Left lung (tissue), 10 donors: ENCODE data around the gene SCO2. TPM values are rescaled to one million over a fixed set of nuclear protein-coding genes. Genes with fewer than 3 reads are reported as not detected.

Source experiments
- ATAC-seq: fragments of 200-7000 bp; cut with Tn5 transposase; one replicate; pipeline ENCODE4 v1.9.1; 2020; ENCODE audit warnings: moderate library complexity
- DNase-seq, 4 donors: peaks; one replicate each; pipeline ENCODE4 v3.0.0-alpha.2; 2013 to 2020
- H3K27ac ChIP-seq, 2 donors: fragments of 200-600 bp; sonication (generic) in 1 of 2; one replicate each; pipeline versions ENCODE4 v1.5.0 to v1.8.0; 2020 to 2021
- H3K27me3 ChIP-seq, 2 donors: fragments of 200-600 bp; sonication (generic) in 1 of 2; one replicate each; pipeline versions ENCODE4 v1.5.0 to v1.8.0; 2020 to 2021
- H3K36me3 ChIP-seq, 2 donors: fragments of 200-600 bp; sonication (generic) in 1 of 2; one replicate each; pipeline versions ENCODE4 v1.5.0 to v1.8.0; 2020 to 2021
- H3K4me1 ChIP-seq, 2 donors: fragments of 200-600 bp; one replicate each; pipeline ENCODE4 v1.8.0; 2021
- H3K4me3 ChIP-seq, 2 donors: fragments of 200-600 bp; sonication (generic) in 1 of 2; one replicate each; pipeline versions ENCODE4 v1.5.0 to v1.8.0; 2020 to 2021; ENCODE audit warnings: mild to moderate bottlenecking in 1 of 2
- H3K9me3 ChIP-seq, 2 donors: fragments of 200-600 bp; sonication (generic) in 1 of 2; one replicate each; pipeline versions ENCODE4 v1.5.0 to v1.8.0; 2020 to 2021
- intact Hi-C, 2 donors: fragments of 100-400 bp; cut with DNase I; formaldehyde crosslinking; loops; one replicate each; pipeline versions ENCODE4 v1.11.2 to v1.14.2; 2022
- polyA plus RNA-seq, 6 donors: library from polyadenylated mRNA; unstranded; fragments of 120-200 nt; gene quantifications; one replicate each; pipeline ENCODE4 v1.2.1, GENCODE V29; 2013; ENCODE audit not compliant: insufficient read length in 6 of 6
- total RNA-seq, 2 donors: library from RNA; stranded (reverse); fragmentation: NEBNext Ultra II Directional; extraction: Animal tissue kit (Norgen Biotek cat#: 25700); gene quantifications; one replicate each; pipeline ENCODE4 v1.2.1, GENCODE V29; 2021
- TF ChIP-seq, protein P1 (sequence below), 2 donors: fragments of 200-600 bp; sonication (generic) in 1 of 2; IDR thresholded peaks; one replicate each; pipeline versions ENCODE4 v1.5.0 to v1.8.0; 2021; ENCODE audit warnings: antibody characterized with exemption in 2 of 2
- donor health status: DM: no; HTN: yes; CAD: no.
- donor health status: DM: no; HTN: no; CAD: no.

SCO2 gene
- total and polyA plus RNA-seq, 8 donors: 1.1 to 3.3 (median 2.3) TPM; not detected in 1

- TF ChIP-seq, protein P1, sequence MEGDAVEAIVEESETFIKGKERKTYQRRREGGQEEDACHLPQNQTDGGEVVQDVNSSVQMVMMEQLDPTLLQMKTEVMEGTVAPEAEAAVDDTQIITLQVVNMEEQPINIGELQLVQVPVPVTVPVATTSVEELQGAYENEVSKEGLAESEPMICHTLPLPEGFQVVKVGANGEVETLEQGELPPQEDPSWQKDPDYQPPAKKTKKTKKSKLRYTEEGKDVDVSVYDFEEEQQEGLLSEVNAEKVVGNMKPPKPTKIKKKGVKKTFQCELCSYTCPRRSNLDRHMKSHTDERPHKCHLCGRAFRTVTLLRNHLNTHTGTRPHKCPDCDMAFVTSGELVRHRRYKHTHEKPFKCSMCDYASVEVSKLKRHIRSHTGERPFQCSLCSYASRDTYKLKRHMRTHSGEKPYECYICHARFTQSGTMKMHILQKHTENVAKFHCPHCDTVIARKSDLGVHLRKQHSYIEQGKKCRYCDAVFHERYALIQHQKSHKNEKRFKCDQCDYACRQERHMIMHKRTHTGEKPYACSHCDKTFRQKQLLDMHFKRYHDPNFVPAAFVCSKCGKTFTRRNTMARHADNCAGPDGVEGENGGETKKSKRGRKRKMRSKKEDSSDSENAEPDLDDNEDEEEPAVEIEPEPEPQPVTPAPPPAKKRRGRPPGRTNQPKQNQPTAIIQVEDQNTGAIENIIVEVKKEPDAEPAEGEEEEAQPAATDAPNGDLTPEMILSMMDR (IDR thresholded peaks at IDR 0.05): no peak
- ATAC-seq (no peak), DNase-seq (no peak)
- intact Hi-C loops: no loop called here
- Histone ChIP-seq H3K27ac (no peak overlapping the region), H3K27me3 (no peaks in the 10 kb centered on the region), H3K4me1 (no peaks in the 10 kb centered on the region), H3K9me3 (no peaks in the 10 kb centered on the region), H3K36me3 (peaks cover 0 to 74% of the 10 kb centered on the region in 2 donors), H3K4me3 (no peak overlapping the region)
These were observed 7.7 kb downstream of the SCO2 start for GRCh38 chr22:50517495-50518260.

GRCh38 chr22:50516891-50517290 is 8.5 kb downstream of the SCO2 start:
- Histone ChIP-seq H3K4me1 (peaks cover 0 to 6% of the 10 kb centered on the region in 2 donors), H3K9me3 (no peaks in the 10 kb centered on the region), H3K27ac (no peak overlapping the region), H3K36me3 (peaks cover 0 to 67% of the 10 kb centered on the region in 2 donors), H3K27me3 (no peaks in the 10 kb centered on the region), H3K4me3 (no peak overlapping the region)
- ATAC-seq (no peak), DNase-seq (no peak)
- intact Hi-C loops: no loop called here
- TF ChIP-seq, protein P1 (IDR thresholded peaks at IDR 0.05): no peak

GRCh38 chr22:50516068-50516467 is 9.3 kb downstream of the SCO2 start:
- H3K36me3 ChIP-seq: peaks cover 0 to 58% of the 10 kb centered on the region in 2 donors
- intact Hi-C loops: no loop called here
- TF ChIP-seq, protein P1 (IDR thresholded peaks at IDR 0.05): no peak
- H3K9me3 ChIP-seq: no peaks in the 10 kb centered on the region
- H3K4me3 ChIP-seq: no peak overlapping the region
- H3K27me3 ChIP-seq: no peaks in the 10 kb centered on the region
- DNase-seq (no peak), ATAC-seq (no peak)
- peaks cover 0 to 6% of the 10 kb centered on the region in 2 donors for H3K4me1 ChIP-seq
- no peak overlapping the region for H3K27ac ChIP-seq

GRCh38 chr22:50513175-50513574 is 12.2 kb downstream of the SCO2 start:
- TF ChIP-seq, protein P1 (IDR thresholded peaks at IDR 0.05): no peak
- peaks cover 0 to 29% of the 10 kb centered on the region in 2 donors for H3K36me3 ChIP-seq

DNA sequence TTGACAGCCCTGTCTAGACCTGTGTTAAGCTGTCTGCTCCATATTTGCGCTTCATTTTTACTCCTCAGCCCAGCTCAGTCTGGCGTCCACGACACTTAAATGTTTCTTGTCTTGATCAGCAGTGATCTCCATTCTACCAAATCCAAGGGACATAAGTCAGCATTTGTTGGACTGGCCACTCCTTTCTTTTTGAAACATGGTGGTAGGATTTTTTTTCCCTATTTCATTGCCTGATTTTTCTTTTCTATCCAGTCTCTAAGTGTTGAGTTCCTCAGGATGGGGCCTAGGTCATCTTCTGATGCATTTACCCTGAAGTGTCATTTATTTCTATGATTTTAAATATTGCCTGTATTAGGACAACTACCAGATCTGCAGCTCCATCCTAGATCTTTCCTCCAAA is 16.5 kb downstream of the SCO2 start:
- TF ChIP-seq, protein P1 (IDR thresholded peaks at IDR 0.05): no peak
- Histone ChIP-seq H3K36me3 (peaks cover 0 to 20% of the 10 kb centered on the region in 2 donors), H3K4me3 (peak overlapping the region; percentile 72 to 78), H3K27ac (peak overlapping the region; percentile 82 to 90), H3K9me3 (no peaks in the 10 kb centered on the region), H3K4me1 (peaks cover 17 to 36% of the 10 kb centered on the region in 2 donors), H3K27me3 (no peaks in the 10 kb centered on the region)
- ATAC-seq (no peak), DNase-seq (no peak)
- intact Hi-C loops: loop anchor here in 1 of 2 donors (10.0 kb wide), 1 partner anchor 86 kb away; no protein-coding TSS in a partner anchor

More at GRCh38 chr22:50513175-50513574, 12.2 kb downstream of the SCO2 start:
- Histone ChIP-seq H3K27me3 (no peaks in the 10 kb centered on the region), H3K4me1 (peaks cover 10 to 19% of the 10 kb centered on the region in 2 donors), H3K9me3 (no peaks in the 10 kb centered on the region), H3K4me3 (no peak overlapping the region), H3K27ac (no peak overlapping the region)
- DNase-seq: no peak
- intact Hi-C loops: no loop called here
- no peak for ATAC-seq
